ENCODE measurements around the gene GREB1L. TPM values are rescaled to one million over a fixed set of nuclear protein-coding genes. Genes with fewer than 3 reads are reported as not detected.

Gene GREB1L
- total RNA-seq, 2 experiments from 2014 or later = not detected

- Mint-ChIP-seq H3K36me3 (ENCODE audit: low read depth) (no peaks in the 10 kb centered on the region), H3K27me3 (peaks cover 3% of the 10 kb centered on the region), H3K4me3 (no peak overlapping the region), H3K9me3 (ENCODE audit: low read depth) (no peaks in the 10 kb centered on the region), H3K4me1 (no peaks in the 10 kb centered on the region), H3K27ac (no peak overlapping the region)
- ChIA-PET CTCF (interaction anchor here (0.6 to 1.0 kb wide), 3 partner anchors 9 to 16 kb away, joined by 3 read pairs; no protein-coding TSS in a partner anchor), POLR2A (no interaction called here)
- intact Hi-C loops (cut with DNase I, micrococcal nuclease) = no loop called here
- DNase-seq = no peak
- ATAC-seq = no peak
Observed at GRCh38 chr18:21490748-21491147, 248.7 kb downstream of the GREB1L start.

- Mint-ChIP-seq H3K36me3 (ENCODE audit: low read depth) (no peaks in the 10 kb centered on the region), H3K27me3 (no peaks in the 10 kb centered on the region), H3K4me3 (no peak overlapping the region), H3K4me1 (no peaks in the 10 kb centered on the region), H3K9me3 (ENCODE audit: low read depth) (no peaks in the 10 kb centered on the region), H3K27ac (no peak overlapping the region)
- CTCF ChIA-PET = interaction anchor here (0.6 to 2.9 kb wide), 2 partner anchors 8 to 109 kb away, joined by 3 to 12 read pairs; no protein-coding TSS in a partner anchor
- intact Hi-C loops (cut with DNase I, micrococcal nuclease) = loop anchor here in 1 of 2 experiments (5.0 kb wide), 1 partner anchor 49 kb away; no protein-coding TSS in a partner anchor
- DNase-seq = no peak
- no peak for ATAC-seq
- POLR2A ChIA-PET = no interaction called here
Observed at GRCh38 chr18:21496277-21496835, 254.3 kb downstream of the GREB1L start.

- ChIA-PET POLR2A (no interaction called here), CTCF (interaction anchor here (0.7 kb wide), 1 partner anchor 9 kb away, joined by 3 read pairs; no protein-coding TSS in a partner anchor)
- H3K4me3 Mint-ChIP-seq = no peak overlapping the region
- no peaks in the 10 kb centered on the region for H3K36me3 Mint-ChIP-seq (ENCODE audit: low read depth)
- DNase-seq = no peak
- no peaks in the 10 kb centered on the region for H3K9me3 Mint-ChIP-seq (ENCODE audit: low read depth)
- no peaks in the 10 kb centered on the region for H3K27me3 Mint-ChIP-seq
- no peak for ATAC-seq
- intact Hi-C loops (cut with DNase I, micrococcal nuclease) = loop anchor here in 1 of 2 experiments (5.0 kb wide), 1 partner anchor 53 kb away; no protein-coding TSS in a partner anchor
- no peaks in the 10 kb centered on the region for H3K4me1 Mint-ChIP-seq
- H3K27ac Mint-ChIP-seq = no peak overlapping the region
Observed at GRCh38 chr18:21499997-21500396, 258.0 kb downstream of the GREB1L start.

- ATAC-seq (no peak), DNase-seq (no peak)
- intact Hi-C loops (cut with DNase I, micrococcal nuclease) = no loop called here
- Mint-ChIP-seq H3K4me1 (no peaks in the 10 kb centered on the region), H3K9me3 (ENCODE audit: low read depth) (no peaks in the 10 kb centered on the region), H3K27ac (no peak overlapping the region), H3K4me3 (no peak overlapping the region), H3K27me3 (no peaks in the 10 kb centered on the region), H3K36me3 (ENCODE audit: low read depth) (no peaks in the 10 kb centered on the region)
- ChIA-PET POLR2A (no interaction called here), CTCF (interaction anchor here (0.7 kb wide), 1 partner anchor 99 kb away, joined by 3 read pairs; no protein-coding TSS in a partner anchor)
Observed at GRCh38 chr18:21502661-21503060, 260.6 kb downstream of the GREB1L start.

- DNase-seq (no peak), ATAC-seq (no peak)
- Mint-ChIP-seq H3K4me1 (no peaks in the 10 kb centered on the region), H3K4me3 (no peak overlapping the region), H3K36me3 (ENCODE audit: low read depth) (peaks cover 11% of the 10 kb centered on the region), H3K9me3 (ENCODE audit: low read depth) (peaks cover 2% of the 10 kb centered on the region), H3K27ac (no peak overlapping the region), H3K27me3 (no peaks in the 10 kb centered on the region)
- intact Hi-C loops (cut with DNase I, micrococcal nuclease) = no loop called here
- ChIA-PET CTCF (no interaction called here), POLR2A (interaction anchor here (0.6 kb wide), 1 partner anchor 51 kb away, joined by 4 read pairs; no protein-coding TSS in a partner anchor)
Observed at GRCh38 chr18:21507913-21508701, 266.1 kb downstream of the GREB1L start.

- no peak overlapping the region for H3K27ac Mint-ChIP-seq
- CTCF ChIA-PET = no interaction called here
Observed at GRCh38 chr18:21509062-21509461, 267.0 kb downstream of the GREB1L start.

GRCh38 chr18:21513292-21513691 lies 271.3 kb downstream of the GREB1L start:
- intact Hi-C loops (cut with DNase I, micrococcal nuclease) = no loop called here
- Mint-ChIP-seq H3K9me3 (ENCODE audit: low read depth) (peaks cover 7% of the 10 kb centered on the region), H3K36me3 (ENCODE audit: low read depth) (peaks cover 19% of the 10 kb centered on the region), H3K27me3 (no peaks in the 10 kb centered on the region), H3K27ac (no peak overlapping the region), H3K4me3 (no peak overlapping the region), H3K4me1 (no peaks in the 10 kb centered on the region)
- CTCF ChIA-PET = no interaction called here
- POLR2A ChIA-PET = no interaction called here
- ATAC-seq (no peak), DNase-seq (no peak)

More at GRCh38 chr18:21509062-21509461, 267.0 kb downstream of the GREB1L start:
- DNase-seq (no peak), ATAC-seq (no peak)
- H3K36me3 Mint-ChIP-seq (ENCODE audit: low read depth) = peaks cover 19% of the 10 kb centered on the region
- POLR2A ChIA-PET = interaction anchor here (0.6 kb wide), 1 partner anchor 50 kb away, joined by 4 read pairs; no protein-coding TSS in a partner anchor
- H3K27me3 Mint-ChIP-seq = no peaks in the 10 kb centered on the region
- intact Hi-C loops (cut with DNase I, micrococcal nuclease) = no loop called here
- no peaks in the 10 kb centered on the region for H3K4me1 Mint-ChIP-seq
- peaks cover 7% of the 10 kb centered on the region for H3K9me3 Mint-ChIP-seq (ENCODE audit: low read depth)
- no peak overlapping the region for H3K4me3 Mint-ChIP-seq

GRCh38 chr18:21513741-21514140 lies 271.7 kb downstream of the GREB1L start:
- peaks cover 7% of the 10 kb centered on the region for H3K9me3 Mint-ChIP-seq (ENCODE audit: low read depth)
- no peaks in the 10 kb centered on the region for H3K4me1 Mint-ChIP-seq
- DNase-seq (no peak), ATAC-seq (no peak)
- ChIA-PET CTCF (no interaction called here), POLR2A (no interaction called here)
- no peak overlapping the region for H3K27ac Mint-ChIP-seq
- H3K27me3 Mint-ChIP-seq = no peaks in the 10 kb centered on the region
- intact Hi-C loops (cut with DNase I, micrococcal nuclease) = no loop called here
- peaks cover 19% of the 10 kb centered on the region for H3K36me3 Mint-ChIP-seq (ENCODE audit: low read depth)
- no peak overlapping the region for H3K4me3 Mint-ChIP-seq

GRCh38 chr18:21522530-21522929 lies 280.5 kb downstream of the GREB1L start:
- Mint-ChIP-seq H3K4me1 (no peaks in the 10 kb centered on the region), H3K9me3 (ENCODE audit: low read depth) (no peaks in the 10 kb centered on the region), H3K27me3 (no peaks in the 10 kb centered on the region), H3K36me3 (ENCODE audit: low read depth) (peaks cover 14% of the 10 kb centered on the region), H3K27ac (no peak overlapping the region), H3K4me3 (no peak overlapping the region)
- ATAC-seq (no peak), DNase-seq (no peak)
- intact Hi-C loops (cut with DNase I, micrococcal nuclease) = no loop called here
- ChIA-PET CTCF (no interaction called here), POLR2A (no interaction called here)

GRCh38 chr18:21525916-21526315 lies 283.9 kb downstream of the GREB1L start:
- Mint-ChIP-seq H3K27me3 (no peaks in the 10 kb centered on the region), H3K4me1 (no peaks in the 10 kb centered on the region), H3K9me3 (ENCODE audit: low read depth) (no peaks in the 10 kb centered on the region), H3K4me3 (no peak overlapping the region), H3K36me3 (ENCODE audit: low read depth) (peaks cover 18% of the 10 kb centered on the region), H3K27ac (no peak overlapping the region)
- no peak for ATAC-seq
- ChIA-PET POLR2A (no interaction called here), CTCF (no interaction called here)
- DNase-seq = no peak
- intact Hi-C loops (cut with DNase I, micrococcal nuclease) = loop anchor here in 1 of 2 experiments (5.0 kb wide), 1 partner anchor 36 kb away; no protein-coding TSS in a partner anchor

GRCh38 chr18:21526463-21526862 lies 284.4 kb downstream of the GREB1L start:
- H3K27ac Mint-ChIP-seq = no peak overlapping the region
- H3K36me3 Mint-ChIP-seq (ENCODE audit: low read depth) = peaks cover 23% of the 10 kb centered on the region
- H3K4me3 Mint-ChIP-seq = no peak overlapping the region
- H3K9me3 Mint-ChIP-seq (ENCODE audit: low read depth) = no peaks in the 10 kb centered on the region
- ChIA-PET POLR2A (no interaction called here), CTCF (no interaction called here)
- no peaks in the 10 kb centered on the region for H3K27me3 Mint-ChIP-seq
- no peak for ATAC-seq
- DNase-seq = no peak
- no peaks in the 10 kb centered on the region for H3K4me1 Mint-ChIP-seq
- intact Hi-C loops (cut with DNase I, micrococcal nuclease) = loop anchor here in 1 of 2 experiments (5.0 kb wide), 1 partner anchor 36 kb away; no protein-coding TSS in a partner anchor

GRCh38 chr18:21534327-21534726 lies 292.3 kb downstream of the GREB1L start:
- Mint-ChIP-seq H3K36me3 (ENCODE audit: low read depth) (peaks cover 31% of the 10 kb centered on the region), H3K4me3 (no peak overlapping the region), H3K4me1 (no peaks in the 10 kb centered on the region), H3K27ac (no peak overlapping the region), H3K27me3 (no peaks in the 10 kb centered on the region), H3K9me3 (ENCODE audit: low read depth) (no peaks in the 10 kb centered on the region)
- ATAC-seq = no peak
- intact Hi-C loops (cut with DNase I, micrococcal nuclease) = no loop called here
- no peak for DNase-seq
- ChIA-PET CTCF (interaction anchor here (0.6 kb wide), 1 partner anchor 33 kb away, joined by 4 read pairs; no protein-coding TSS in a partner anchor), POLR2A (no interaction called here)
